HG02885 (cell line): ENCODE data around the gene GRWD1.

Experiments used
- ATAC-seq: cut with Tn5 transposase; IDR thresholded peaks from one replicate; pipeline ENCODE4 v1.9.1; 2021; ENCODE audit warnings: mild to moderate bottlenecking; ENCODE audit not compliant: unreplicated experiment, poor library complexity

GRWD1 gene

GRCh38 chr19:48421548-48421947 lies 24.2 kb upstream of the GRWD1 start:
- no peak for ATAC-seq

DNA sequence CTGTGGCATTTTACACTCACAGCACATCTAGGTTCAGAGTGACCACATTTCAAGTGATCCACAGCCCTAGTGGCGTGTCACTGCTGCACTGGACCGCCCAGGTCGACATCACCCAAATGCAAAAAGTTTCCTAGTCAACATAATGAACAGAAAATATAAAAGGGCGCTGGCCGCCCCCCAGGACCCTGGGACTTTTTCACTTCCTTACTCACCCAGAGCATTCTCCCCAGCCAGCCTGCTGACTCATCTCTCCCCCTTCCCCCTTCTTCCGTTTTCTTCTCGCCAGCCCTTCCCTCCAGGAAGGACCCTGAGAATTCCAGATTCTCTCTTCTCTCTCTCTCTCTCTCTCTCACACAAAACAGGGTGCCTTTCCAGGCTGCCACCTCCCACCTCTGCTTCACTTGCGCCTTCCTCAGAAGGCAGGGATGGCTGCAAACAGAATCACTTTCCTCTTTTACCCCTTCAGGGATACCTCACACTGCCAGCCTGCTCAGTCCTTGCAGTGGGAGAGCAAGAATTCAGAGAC lies 21.0 kb upstream of the GRWD1 start:
- ATAC-seq, result no peak

- ATAC-seq, result no peak
Observed at GRCh38 chr19:48428670-48429069, 17.1 kb upstream of the GRWD1 start.

DNA sequence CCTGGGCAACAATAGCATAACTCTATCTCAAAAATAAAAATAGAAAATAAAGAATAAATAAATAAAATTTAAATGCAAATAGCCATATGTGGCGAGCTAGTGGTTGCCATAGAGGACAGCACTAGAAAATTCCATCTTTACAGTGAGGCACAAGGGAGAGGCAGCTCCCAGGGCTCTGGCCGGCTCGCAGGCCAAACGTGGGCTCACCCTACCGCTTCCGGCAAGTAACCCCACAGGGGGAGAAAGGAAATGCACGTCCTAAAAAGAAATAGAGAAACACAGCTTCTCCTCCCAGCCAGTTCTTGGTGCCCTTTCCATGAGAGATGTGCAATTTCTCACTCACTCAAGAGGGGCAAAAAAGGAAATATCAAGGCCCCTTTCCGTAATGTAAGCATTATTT lies 12.4 kb upstream of the GRWD1 start:
- ATAC-seq, result no peak

DNA sequence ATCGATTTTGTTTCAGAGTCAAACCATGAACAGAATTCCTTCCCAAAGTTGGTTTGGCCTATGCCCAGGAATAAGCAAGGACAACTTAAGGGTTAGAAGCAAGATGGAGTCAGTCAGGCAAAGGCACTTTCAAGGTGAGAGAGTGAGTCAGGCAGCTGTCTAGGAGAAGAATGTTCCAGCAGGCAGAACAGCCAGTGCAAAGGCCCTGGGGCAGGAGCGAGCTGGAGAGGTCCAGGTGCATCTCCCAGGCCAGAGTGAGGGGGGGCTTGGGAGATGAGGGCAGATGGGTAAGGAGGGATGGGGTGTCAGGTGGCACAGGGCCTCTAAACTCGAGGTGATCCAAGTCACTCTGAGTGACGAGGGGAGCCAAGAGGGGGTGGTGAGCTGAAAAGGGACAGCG lies 9.2 kb upstream of the GRWD1 start:
- ATAC-seq, result no peak

GRCh38 chr19:48441360-48442050 lies 4.3 kb upstream of the GRWD1 start:
- ATAC-seq, result no peak

- no peak for ATAC-seq
Observed at GRCh38 chr19:48442116-48443035, 3.4 kb upstream of the GRWD1 start.

- ATAC-seq, result no peak
Observed at GRCh38 chr19:48443256-48443655, 2.5 kb upstream of the GRWD1 start.

GRCh38 chr19:48443731-48444128 lies 2.1 kb upstream of the GRWD1 start:
- ATAC-seq, result no peak

GRCh38 chr19:48444129-48444935 lies 1.5 kb upstream of the GRWD1 start:
- ATAC-seq, result no peak

DNA sequence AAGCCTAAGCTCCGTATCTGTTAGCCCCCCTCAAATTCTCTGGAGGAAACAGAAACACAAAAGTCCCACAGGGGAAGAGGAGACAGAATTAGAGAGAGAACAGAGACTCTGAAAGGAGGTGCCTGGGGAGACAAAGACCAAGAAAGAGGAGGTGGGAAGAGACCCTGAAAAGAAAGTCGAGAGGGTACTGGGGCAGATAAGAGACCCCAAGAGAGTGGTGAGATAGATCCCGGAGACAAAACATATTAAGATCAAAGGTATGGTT lies 915 bp upstream of the GRWD1 start:
- ATAC-seq, result no peak

DNA sequence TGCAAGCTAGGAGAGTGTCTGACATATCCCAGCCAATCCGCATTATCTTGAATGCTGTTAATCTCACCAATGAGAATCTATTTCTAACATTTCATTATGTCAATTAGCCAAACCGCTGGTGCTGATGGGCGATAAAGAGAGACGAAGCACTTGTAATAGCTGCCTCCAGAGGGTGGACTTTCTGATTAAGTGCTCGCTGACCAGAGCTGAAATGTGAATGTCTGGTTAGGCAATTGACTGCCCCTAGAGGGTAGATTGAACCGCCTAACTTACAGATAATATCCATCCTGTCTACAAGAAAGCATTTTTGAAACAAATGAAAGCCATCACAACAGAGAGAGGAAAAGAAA lies 552 bp upstream of the GRWD1 start:
- ATAC-seq, result peak; percentile 15

GRCh38 chr19:48446579-48446978 lies 796 bp downstream of the GRWD1 start:
- ATAC-seq, result no peak

- ATAC-seq, result no peak
Observed at GRCh38 chr19:48448563-48448962, 2.8 kb downstream of the GRWD1 start.

GRCh38 chr19:48450441-48450840 lies 4.7 kb downstream of the GRWD1 start:
- ATAC-seq, result no peak

DNA sequence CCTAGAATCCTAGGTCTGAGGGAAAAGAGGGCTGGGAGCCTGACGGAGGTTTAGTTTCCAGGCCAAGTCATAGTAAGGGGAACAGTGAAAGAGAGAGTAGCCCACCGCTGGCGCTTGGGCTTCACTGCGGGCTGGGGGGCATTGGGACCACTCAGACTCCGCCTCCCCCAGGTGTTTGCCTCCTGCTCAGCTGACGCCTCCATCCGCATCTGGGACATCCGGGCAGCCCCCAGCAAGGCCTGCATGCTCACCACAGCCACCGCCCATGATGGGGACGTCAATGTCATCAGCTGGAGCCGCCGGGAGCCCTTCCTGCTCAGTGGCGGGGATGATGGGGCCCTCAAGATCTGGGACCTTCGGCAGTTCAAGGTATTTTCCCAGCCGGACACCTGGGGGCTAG lies 5.1 kb downstream of the GRWD1 start:
- ATAC-seq, result no peak

DNA sequence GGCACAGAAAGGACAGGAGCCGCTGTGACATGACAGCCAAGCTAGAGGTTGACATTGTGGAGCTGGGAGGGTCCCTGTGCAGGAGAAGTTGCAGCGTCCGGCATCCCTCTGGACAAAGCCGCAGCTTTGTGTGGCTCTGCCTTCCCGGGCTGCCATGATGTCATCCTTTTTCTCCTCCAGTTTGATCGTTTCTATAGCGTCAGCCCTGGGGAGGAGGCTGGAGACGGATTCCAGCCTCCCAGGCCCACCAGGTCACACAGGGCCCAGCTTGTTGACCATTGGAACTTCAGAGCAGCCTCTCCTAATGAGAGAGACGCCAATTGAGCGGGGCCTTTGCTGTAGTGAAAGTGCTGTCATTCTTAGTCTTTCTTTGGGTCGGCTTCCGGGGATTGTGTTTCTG lies 5.8 kb downstream of the GRWD1 start:
- no peak for ATAC-seq

GRCh38 chr19:48452289-48453190 lies 6.8 kb downstream of the GRWD1 start:
- ATAC-seq, result no peak

- no peak for ATAC-seq
Observed at GRCh38 chr19:48454150-48454730, 8.5 kb downstream of the GRWD1 start.
